Endothelial cell of umbilical vein (primary cell): Measurements from ENCODE around the gene RENBP. TPM values are rescaled to one million over a fixed set of nuclear protein-coding genes. Genes with fewer than 3 reads are reported as not detected.

Experiments
- BruUV-seq: library from RNA; stranded (reverse); fragments of 400-500 nt; replicated peaks from 2 replicates; lab custom pipeline; 2021; lab: Mats Ljungman, UMichigan
- CTCF ChIA-PET: fragments of 300-600, 350-600 bp; sonication (Branson Sonifier 250); formaldehyde crosslinking; loops from one replicate; lab custom pipeline; 2021; ENCODE audit warnings: antibody characterized with exemption, inconsistent platforms; lab: Charles Lee
- POLR2A ChIA-PET: fragments of 300-600, 350-600 bp; sonication (Branson Sonifier 250); formaldehyde crosslinking; loops from one replicate; lab custom pipeline; 2021; ENCODE audit warnings: antibody characterized with exemption, inconsistent platforms; lab: Charles Lee
- DNase-seq: peaks from one replicate; pipeline ENCODE4 v3.0.0-alpha.2; 2011; ENCODE audit warnings: low read depth, low spot score
- FAIRE-seq: peaks from 2 replicates; lab custom pipeline; 2011; peaks lifted over from hg19 to GRCh38; lab: Jason Lieb, UNC
- H2AFZ ChIP-seq: 2 replicates; pipeline ENCODE4 v1.6.0; 2012; ENCODE audit warnings: low read depth, low read length, control low read depth, inconsistent platforms
- H3K27ac ChIP-seq: 2 replicates; pipeline ENCODE4 v1.5.1; 2011; ENCODE audit warnings: low read depth, mild to moderate bottlenecking, control low read depth, low read length, moderate library complexity; ENCODE audit not compliant: insufficient read depth
- H3K27me3 ChIP-seq, 2 experiments: 2 replicates each; pipeline versions ENCODE4 v1.6.0 to v1.6.1; 2011; ENCODE audit warnings: low read length in 2 of 2, mixed read lengths in 1 of 2; ENCODE audit not compliant: control insufficient read depth in 2 of 2, insufficient read depth in 2 of 2
- H3K36me3 ChIP-seq, 2 experiments: 2 replicates in 1 of 2; 3 replicates in 1 of 2; pipeline ENCODE4 v1.5.1; 2011; ENCODE audit warnings: low read length in 2 of 2, mild to moderate bottlenecking in 1 of 2, moderate library complexity in 1 of 2; ENCODE audit not compliant: control insufficient read depth in 2 of 2, insufficient read depth in 2 of 2; ENCODE audit errors: extremely low read depth in 1 of 2
- H3K4me1 ChIP-seq: 3 replicates; pipeline ENCODE4 v1.5.1; 2011; ENCODE audit warnings: mild to moderate bottlenecking, low read length; ENCODE audit not compliant: control insufficient read depth, insufficient read depth; ENCODE audit errors: extremely low read depth
- H3K4me2 ChIP-seq: 2 replicates; pipeline ENCODE4 v1.6.1; 2011; ENCODE audit warnings: low read length, control low read depth, mixed read lengths; ENCODE audit not compliant: insufficient read depth
- H3K4me3 ChIP-seq, 3 experiments: fragments of 200-600 bp in 1 of 3; sonication (generic), shearing (Covaris generic) in 1 of 3; replicated peaks in 1 of 3; 2 replicates each; pipeline ENCODE4 v1.5.1; 2011 to 2016; ENCODE audit warnings: control low read depth in 3 of 3, low read length in 3 of 3, mild to moderate bottlenecking in 2 of 3, inconsistent platforms in 1 of 3, low read depth in 1 of 3, moderate library complexity in 1 of 3; ENCODE audit not compliant: insufficient read depth in 1 of 3
- H3K79me2 ChIP-seq: 2 replicates; pipeline ENCODE4 v1.6.0; 2012; ENCODE audit warnings: low read length, inconsistent platforms; ENCODE audit not compliant: control insufficient read depth, insufficient read depth
- H3K9ac ChIP-seq: replicated peaks from 2 replicates; pipeline ENCODE3; 2011; ENCODE audit warnings: low read length, control low read depth; ENCODE audit not compliant: insufficient read depth; ENCODE audit errors: extremely low read depth
- H3K9me1 ChIP-seq: replicated peaks from 3 replicates; pipeline ENCODE4 v1.6.0; 2011; ENCODE audit warnings: mild to moderate bottlenecking, low read length; ENCODE audit not compliant: control insufficient read depth, insufficient read depth; ENCODE audit errors: extremely low read depth
- H3K9me3 ChIP-seq: replicated peaks from 2 replicates; pipeline ENCODE4 v1.5.1; 2012; ENCODE audit warnings: low read length, inconsistent platforms; ENCODE audit not compliant: control insufficient read depth, insufficient read depth
- H4K20me1 ChIP-seq: replicated peaks from 2 replicates; pipeline ENCODE3; 2011; ENCODE audit warnings: mild to moderate bottlenecking, low read length; ENCODE audit not compliant: control insufficient read depth, insufficient read depth; ENCODE audit errors: extremely low read depth
- EZH2 ChIP-seq: IDR thresholded peaks from 2 replicates; pipeline ENCODE4 v1.6.1; 2012; ENCODE audit warnings: borderline replicate concordance, low read depth, mild to moderate bottlenecking, moderate library complexity, low read length, inconsistent platforms; ENCODE audit not compliant: severe bottlenecking
- FOS ChIP-seq: IDR thresholded peaks from 2 replicates; pipeline ENCODE4 v1.6.1; 2011; ENCODE audit warnings: mild to moderate bottlenecking, low read length, moderate library complexity, borderline replicate concordance; ENCODE audit not compliant: insufficient read depth
- GATA2 ChIP-seq: IDR thresholded peaks from 2 replicates; pipeline ENCODE4 v1.7.0; 2011; ENCODE audit warnings: low read depth, mild to moderate bottlenecking, moderate library complexity, mixed read lengths, low read length; ENCODE audit not compliant: insufficient read length, insufficient read depth
- JUN ChIP-seq: IDR thresholded peaks from 2 replicates; pipeline ENCODE4 v1.6.1; 2011; ENCODE audit warnings: borderline replicate concordance, low read depth; ENCODE audit not compliant: insufficient read length, insufficient read depth
- MYC ChIP-seq: IDR thresholded peaks from one replicate; pipeline ENCODE4 v1.6.1; 2011; ENCODE audit warnings: mild to moderate bottlenecking, low read depth, low read length
- POLR2A ChIP-seq: IDR thresholded peaks from 2 replicates; pipeline ENCODE4 v1.6.1; 2012; ENCODE audit warnings: low read depth, mild to moderate bottlenecking, control low read depth, low read length
- POLR2AphosphoS5 ChIP-seq: IDR thresholded peaks from 2 replicates; pipeline ENCODE4 v1.6.1; 2012; ENCODE audit warnings: low read depth, mild to moderate bottlenecking, control low read depth, low read length, moderate library complexity; ENCODE audit not compliant: insufficient read depth
- dilution Hi-C: fragments of 300-500 bp; cut with MboI; formaldehyde crosslinking; loops from one replicate; pipeline ENCODE4 v1.15.0; 2019; ENCODE audit warnings: low sequenced_read_pairs; ENCODE audit not compliant: extremely low pct_ligation_motif_present
- intact Hi-C: fragments of 100-400 bp; cut with micrococcal nuclease; formaldehyde crosslinking; loops from one replicate; pipeline ENCODE4 v1.10.0; 2022
- polyA plus RNA-seq, 4 experiments: library from polyadenylated mRNA; depleted of rRNA in 3 of 4; stranded (reverse) in 3 of 4; unstranded in 1 of 4; fragments of >200 nt; gene quantifications; 2 replicates each; pipeline versions ENCODE4 v1.2.1 to v1.2.3, GENCODE V29; 2011 to 2012; ENCODE audit warnings: missing spikeins in 1 of 4
- total RNA-seq: library from RNA; stranded (reverse); gene quantifications from 2 replicates; pipeline ENCODE4 v1.2.3, GENCODE V29; 2021
- TF ChIP-seq, protein P1 (sequence below): IDR thresholded peaks from 2 replicates; pipeline ENCODE4 v1.6.1; 2011; ENCODE audit not compliant: insufficient read depth, insufficient read length
- TF ChIP-seq, protein P2 (sequence below), 2 donors: IDR thresholded peaks; 1 replicate in 1 of 2; 2 replicates in 1 of 2; pipeline ENCODE4 v1.5.1; 2011; ENCODE audit warnings: low read length in 2 of 2, mild to moderate bottlenecking in 2 of 2, moderate library complexity in 2 of 2, control low read depth in 1 of 2, inconsistent platforms in 1 of 2, low read depth in 1 of 2; ENCODE audit not compliant: insufficient read depth in 1 of 2; ENCODE audit errors: extremely low read depth in 1 of 2

The RENBP gene
- total and polyA plus RNA-seq, 2 donors (not counting 3 experiments of a cell fraction or from before 2014, with no cell fraction given): 8.0 to 16.0 TPM

DNA sequence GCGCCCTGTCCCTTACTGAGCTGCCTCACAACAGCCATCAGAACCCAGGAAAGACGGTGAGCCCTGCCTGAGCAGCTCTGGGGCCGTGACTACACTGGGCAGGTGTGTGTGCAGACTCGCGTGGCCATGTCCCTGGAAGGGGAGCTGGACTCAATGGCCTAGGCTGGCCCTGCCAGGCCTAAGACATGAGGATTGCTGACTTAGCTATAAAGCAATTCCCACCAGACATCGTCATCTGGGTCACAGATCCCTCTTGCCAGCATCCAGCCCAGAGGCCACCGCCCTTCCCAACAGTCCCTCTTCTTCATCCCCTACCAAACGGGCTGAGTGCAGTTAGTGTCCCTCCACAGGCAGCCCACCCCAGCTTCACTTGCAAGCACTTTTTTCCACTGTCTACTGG is 13.3 kb downstream of the RENBP start:
- no peaks in the 10 kb centered on the region for H4K20me1 ChIP-seq
- no peaks in the 10 kb centered on the region for H3K9me1 ChIP-seq
- dilution Hi-C loops (no loop called here), intact Hi-C loops (no loop called here)
- H2AFZ ChIP-seq: no peak overlapping the region
- H3K9ac ChIP-seq: no peak overlapping the region
- FAIRE-seq (no peak), DNase-seq (no peak)
- TF ChIP-seq EZH2: no peak
- no peak for TF ChIP-seq POLR2A
- TF ChIP-seq, protein P1, sequence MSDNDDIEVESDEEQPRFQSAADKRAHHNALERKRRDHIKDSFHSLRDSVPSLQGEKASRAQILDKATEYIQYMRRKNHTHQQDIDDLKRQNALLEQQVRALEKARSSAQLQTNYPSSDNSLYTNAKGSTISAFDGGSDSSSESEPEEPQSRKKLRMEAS: no peak
- no peak for TF ChIP-seq POLR2AphosphoS5
- TF ChIP-seq GATA2: no peak
- TF ChIP-seq, protein P2, sequence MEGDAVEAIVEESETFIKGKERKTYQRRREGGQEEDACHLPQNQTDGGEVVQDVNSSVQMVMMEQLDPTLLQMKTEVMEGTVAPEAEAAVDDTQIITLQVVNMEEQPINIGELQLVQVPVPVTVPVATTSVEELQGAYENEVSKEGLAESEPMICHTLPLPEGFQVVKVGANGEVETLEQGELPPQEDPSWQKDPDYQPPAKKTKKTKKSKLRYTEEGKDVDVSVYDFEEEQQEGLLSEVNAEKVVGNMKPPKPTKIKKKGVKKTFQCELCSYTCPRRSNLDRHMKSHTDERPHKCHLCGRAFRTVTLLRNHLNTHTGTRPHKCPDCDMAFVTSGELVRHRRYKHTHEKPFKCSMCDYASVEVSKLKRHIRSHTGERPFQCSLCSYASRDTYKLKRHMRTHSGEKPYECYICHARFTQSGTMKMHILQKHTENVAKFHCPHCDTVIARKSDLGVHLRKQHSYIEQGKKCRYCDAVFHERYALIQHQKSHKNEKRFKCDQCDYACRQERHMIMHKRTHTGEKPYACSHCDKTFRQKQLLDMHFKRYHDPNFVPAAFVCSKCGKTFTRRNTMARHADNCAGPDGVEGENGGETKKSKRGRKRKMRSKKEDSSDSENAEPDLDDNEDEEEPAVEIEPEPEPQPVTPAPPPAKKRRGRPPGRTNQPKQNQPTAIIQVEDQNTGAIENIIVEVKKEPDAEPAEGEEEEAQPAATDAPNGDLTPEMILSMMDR (IDR thresholded peaks at IDR 0.05; ENCODE audit: extremely low read depth in 1 of 2, insufficient read depth in 1 of 2, low read depth in 1 of 2, low read length in 2 of 2): no peak
- no peak for TF ChIP-seq JUN
- no peak for TF ChIP-seq MYC
- TF ChIP-seq FOS: no peak
- ChIA-PET POLR2A (no interaction called here), CTCF (interaction anchor here (2.2 kb wide), 1 partner anchor 16 kb away, joined by 10 read pairs; no protein-coding TSS in a partner anchor)
- H3K27ac ChIP-seq: no peak overlapping the region
- H3K79me2 ChIP-seq: peaks cover 28% of the 10 kb centered on the region
- peaks cover 22% of the 10 kb centered on the region for H3K4me1 ChIP-seq
- BruUV-seq: no TSS peak
- H3K36me3 ChIP-seq: peaks cover 0 to 14% of the 10 kb centered on the region in 2 experiments
- H3K4me3 ChIP-seq: no peak overlapping the region
- no peak overlapping the region for H3K4me2 ChIP-seq
- H3K27me3 ChIP-seq: no peaks in the 10 kb centered on the region
- no peaks in the 10 kb centered on the region for H3K9me3 ChIP-seq
